ENCODE measurements around the gene ARCN1. TPM values are rescaled to one million over a fixed set of nuclear protein-coding genes. Genes with fewer than 3 reads are reported as not detected.
A peak's percentile ranks its signal among the peaks of the same experiment; 100 is the strongest.

Gene ARCN1
- total RNA-seq, 1 experiment from 2014 or later: 102 TPM

- peak; percentile 86 for DNase-seq (ENCODE audit: low spot score)
Observed at GRCh38 chr11:118621071-118621783, 49.0 kb downstream of the ARCN1 start.

GRCh38 chr11:118621784-118622375 lies 49.7 kb downstream of the ARCN1 start:
- DNase-seq (ENCODE audit: low spot score): no peak

- peak; percentile 85 for DNase-seq (ENCODE audit: low spot score)
Observed at GRCh38 chr11:118622376-118623268, 50.4 kb downstream of the ARCN1 start.

DNA sequence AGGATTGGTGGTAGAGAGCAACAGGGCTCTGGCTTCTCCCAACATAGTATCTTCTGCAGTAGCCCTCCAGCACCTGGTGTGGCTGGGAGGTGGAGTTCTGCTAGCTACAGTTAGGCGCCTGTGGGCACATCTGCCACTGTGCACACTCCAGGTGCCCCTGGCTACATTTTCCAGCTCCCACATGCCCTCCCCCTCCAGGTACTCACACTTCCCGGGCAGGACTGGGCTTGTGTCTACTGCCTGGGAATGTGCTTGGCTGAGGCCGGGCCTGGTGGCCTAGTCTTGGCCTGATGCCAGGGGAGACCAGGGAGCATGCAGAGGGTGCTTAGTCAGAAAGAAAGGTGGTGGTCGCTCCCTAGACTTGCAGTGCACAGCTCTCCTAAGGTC lies 51.1 kb downstream of the ARCN1 start:
- no peak for DNase-seq (ENCODE audit: low spot score)

- DNase-seq (ENCODE audit: low spot score): no peak
Observed at GRCh38 chr11:118625036-118625690, 53.0 kb downstream of the ARCN1 start.

DNA sequence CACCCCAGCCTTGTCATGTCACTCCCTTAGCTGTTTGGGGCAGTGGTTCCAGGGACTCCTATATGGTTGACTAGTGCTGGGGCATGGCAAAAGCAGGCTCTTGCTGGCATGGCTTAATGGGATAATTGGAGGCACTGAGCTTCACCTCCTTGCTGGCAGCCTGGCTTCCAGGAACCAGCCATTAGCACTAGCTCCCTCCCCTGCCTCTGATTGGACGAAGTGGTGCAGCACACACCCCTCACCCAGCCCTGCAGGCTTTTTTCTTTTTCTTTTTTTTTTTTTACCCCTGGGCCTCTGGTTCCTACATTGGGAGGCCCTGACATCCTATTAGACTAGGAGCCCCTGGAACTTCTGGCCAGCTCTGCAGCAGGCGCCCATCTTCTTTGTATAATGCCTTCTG lies 53.8 kb downstream of the ARCN1 start:
- DNase-seq (ENCODE audit: low spot score): no peak

GRCh38 chr11:118627566-118627965 lies 55.4 kb downstream of the ARCN1 start:
- DNase-seq (ENCODE audit: low spot score): no peak

DNA sequence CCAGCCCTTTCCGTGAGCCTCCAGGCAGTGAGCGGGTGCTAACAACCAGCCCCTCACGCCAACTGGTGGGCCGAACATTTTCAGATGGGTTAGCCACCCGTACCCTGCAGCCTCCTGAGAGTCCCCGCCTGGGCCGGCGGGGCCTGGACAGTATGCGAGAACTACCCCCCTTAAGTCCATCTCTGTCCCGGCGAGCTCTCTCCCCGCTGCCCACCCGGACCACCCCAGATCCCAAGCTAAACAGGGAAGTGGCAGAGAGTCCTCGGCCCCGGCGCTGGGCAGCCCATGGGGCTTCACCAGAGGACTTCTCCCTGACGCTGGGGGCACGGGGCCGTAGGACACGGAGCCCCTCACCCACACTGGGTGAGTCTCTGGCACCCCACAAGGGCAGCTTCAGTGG lies 55.8 kb downstream of the ARCN1 start:
- no peak for DNase-seq (ENCODE audit: low spot score)

DNA sequence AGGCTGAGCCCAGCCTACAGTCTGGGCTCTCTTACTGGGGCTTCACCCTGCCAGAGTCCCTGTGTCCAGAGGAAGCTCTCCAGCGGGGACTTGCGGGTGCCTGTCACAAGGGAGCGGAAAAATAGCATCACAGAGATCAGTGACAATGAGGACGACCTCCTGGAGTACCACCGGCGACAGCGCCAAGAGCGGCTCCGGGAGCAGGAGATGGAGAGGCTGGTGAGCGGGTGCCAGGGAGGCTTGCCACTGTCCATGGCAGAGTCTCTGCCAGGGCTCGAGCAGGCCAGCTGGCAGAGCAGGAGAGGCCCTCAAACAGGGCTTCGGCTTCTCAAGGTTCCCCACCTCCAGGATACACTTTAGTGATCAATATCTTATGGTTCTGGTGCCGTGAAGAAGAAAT lies 56.2 kb downstream of the ARCN1 start:
- no peak for DNase-seq (ENCODE audit: low spot score)

DNA sequence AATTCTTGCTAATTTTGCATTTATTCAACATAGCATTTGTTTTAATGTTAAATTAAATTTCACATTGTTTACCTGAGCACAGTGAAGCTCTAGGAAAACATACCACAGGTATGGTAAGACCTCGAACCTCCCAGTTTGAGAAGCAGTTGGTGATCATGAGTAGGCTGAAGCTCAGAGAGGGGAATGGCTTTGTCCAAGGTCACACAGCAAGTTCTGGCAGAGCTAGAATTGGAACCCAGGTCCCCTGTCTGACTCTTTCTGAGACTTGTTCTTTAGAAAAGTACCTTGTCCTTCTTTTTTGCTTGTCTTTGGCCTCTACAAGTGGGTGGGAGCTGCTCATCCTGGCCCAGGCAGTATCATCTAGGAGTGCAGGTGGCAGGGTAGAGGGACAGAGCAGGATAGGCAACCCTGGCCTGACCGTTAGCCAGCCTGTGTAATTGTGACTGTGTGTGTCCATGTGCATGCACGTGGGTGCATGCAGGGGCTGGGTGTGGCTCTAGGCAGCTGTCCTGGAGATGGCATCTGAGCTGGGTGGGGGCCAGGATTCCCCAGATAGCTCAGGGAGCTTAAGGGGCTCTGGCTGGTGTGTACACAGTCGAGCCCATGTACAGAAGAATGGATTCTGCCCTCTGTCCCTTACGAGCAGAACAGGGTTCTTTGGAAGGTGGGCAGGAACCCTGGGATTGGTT lies 56.8 kb downstream of the ARCN1 start:
- no peak for DNase-seq (ENCODE audit: low spot score)

GRCh38 chr11:118629761-118630661 lies 57.8 kb downstream of the ARCN1 start:
- DNase-seq (ENCODE audit: low spot score): no peak

DNA sequence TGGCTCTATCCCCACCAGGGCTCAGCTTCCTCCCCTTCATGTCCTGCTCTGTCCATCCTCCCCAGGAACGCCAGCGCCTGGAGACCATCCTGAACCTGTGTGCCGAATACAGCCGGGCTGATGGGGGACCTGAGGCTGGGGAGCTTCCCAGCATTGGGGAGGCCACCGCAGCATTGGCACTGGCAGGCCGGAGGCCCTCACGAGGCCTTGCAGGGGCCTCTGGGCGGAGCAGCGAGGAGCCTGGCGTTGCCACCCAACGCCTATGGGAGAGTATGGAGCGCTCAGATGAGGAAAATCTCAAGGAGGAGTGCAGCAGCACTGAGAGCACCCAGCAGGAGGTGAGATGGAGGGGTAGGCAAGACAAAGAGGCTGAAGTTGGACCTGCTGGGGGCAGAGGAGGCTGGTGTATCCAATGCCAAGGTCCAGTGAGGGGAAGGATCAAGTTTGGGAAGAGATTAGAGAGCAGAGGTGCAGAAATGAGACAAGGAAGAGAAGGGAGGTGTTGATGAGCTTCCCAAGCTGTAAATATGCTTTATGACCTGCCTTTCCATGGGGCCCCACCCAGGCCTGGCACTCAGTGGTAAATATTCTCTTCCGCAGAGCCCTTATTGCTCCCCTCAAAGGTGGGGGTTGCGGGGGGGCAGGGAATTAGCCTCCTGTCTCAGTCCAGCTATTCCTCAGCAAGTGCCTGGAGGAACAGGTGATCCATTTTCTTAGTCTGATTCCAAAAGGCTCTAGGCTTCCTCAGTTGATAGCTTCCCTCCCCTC lies 59.1 kb downstream of the ARCN1 start:
- DNase-seq (ENCODE audit: low spot score): no peak

DNA sequence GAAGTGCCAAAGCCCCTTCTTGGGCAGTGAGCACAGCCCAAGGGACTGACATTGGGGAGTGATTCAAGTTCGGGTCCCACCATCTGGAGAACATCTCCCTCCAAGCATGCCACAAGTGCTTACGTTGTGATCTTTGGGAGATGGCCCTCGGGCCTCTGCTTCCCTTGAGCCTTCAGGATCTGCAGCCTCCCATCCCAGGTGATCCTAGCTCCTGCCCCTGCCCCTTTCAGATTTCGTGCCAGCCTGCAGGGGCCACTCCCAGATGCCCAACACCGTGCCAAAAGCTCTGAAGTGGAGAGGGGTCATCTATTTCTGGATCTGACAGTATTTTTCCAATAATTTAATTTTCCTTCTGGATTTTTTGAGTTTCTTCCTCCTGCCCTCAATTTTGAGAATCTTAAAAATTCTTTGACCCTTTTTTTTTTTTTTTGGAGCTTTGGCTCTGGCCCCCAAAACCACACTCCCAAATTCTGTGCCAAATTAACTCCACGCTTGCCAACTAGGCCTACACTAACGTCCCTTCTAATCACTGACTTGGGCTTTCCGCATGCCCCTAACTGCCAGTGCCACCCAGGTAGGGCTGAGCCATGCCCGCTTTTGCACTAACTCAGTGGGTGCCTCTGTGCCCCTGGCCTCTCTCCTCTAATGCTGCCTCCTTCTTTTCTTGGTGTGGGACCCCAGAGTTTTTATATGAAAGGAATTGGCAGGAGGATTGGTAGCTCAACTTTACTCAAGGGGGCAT lies 60.5 kb downstream of the ARCN1 start:
- no peak for DNase-seq (ENCODE audit: low spot score)

- DNase-seq (ENCODE audit: low spot score): no peak
Observed at GRCh38 chr11:118633319-118633690, 61.1 kb downstream of the ARCN1 start.

GRCh38 chr11:118633979-118634378 lies 61.8 kb downstream of the ARCN1 start:
- DNase-seq (ENCODE audit: low spot score): no peak

DNA sequence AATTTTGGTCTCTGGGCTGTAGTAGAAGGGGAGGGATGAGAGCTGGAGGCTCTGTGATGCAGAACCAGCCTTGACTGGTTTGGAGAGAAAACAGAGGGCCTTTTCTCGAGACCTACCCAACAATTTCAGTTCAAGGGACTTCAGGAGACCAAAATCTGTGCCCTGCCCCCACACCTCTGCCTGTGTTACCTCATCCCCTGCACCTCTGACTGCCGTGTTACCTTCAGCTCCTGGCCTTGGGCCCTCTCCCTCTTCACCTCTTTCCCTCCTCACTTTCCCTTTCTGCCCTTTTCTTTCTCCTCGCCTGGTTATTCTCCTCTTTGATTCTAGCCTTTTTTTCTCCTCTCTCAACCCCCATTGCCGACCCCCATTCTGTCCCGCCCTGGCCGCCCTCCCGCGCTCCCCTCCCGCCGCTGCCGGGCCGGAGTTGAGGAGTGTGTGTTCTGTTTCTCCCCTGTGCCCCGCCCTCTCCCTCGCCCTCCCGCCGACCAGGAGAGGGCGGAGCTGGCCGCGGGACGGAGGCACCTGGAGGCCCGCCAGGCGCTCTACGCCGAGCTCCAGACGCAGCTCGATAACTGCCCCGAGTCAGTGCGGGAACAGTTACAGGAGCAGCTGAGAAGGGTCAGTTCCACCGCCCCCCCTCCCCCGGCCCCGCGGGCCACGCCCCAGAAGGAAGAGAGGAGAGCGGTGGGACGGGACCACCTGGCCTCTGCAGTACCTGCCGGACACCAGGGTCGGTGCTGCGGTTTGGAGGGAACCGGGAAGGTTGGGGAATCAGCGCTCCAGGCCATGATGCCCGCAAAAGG lies 62.4 kb downstream of the ARCN1 start:
- DNase-seq (ENCODE audit: low spot score): no peak

- DNase-seq (ENCODE audit: low spot score): no peak
Observed at GRCh38 chr11:118635237-118635591, 63.0 kb downstream of the ARCN1 start.

DNA sequence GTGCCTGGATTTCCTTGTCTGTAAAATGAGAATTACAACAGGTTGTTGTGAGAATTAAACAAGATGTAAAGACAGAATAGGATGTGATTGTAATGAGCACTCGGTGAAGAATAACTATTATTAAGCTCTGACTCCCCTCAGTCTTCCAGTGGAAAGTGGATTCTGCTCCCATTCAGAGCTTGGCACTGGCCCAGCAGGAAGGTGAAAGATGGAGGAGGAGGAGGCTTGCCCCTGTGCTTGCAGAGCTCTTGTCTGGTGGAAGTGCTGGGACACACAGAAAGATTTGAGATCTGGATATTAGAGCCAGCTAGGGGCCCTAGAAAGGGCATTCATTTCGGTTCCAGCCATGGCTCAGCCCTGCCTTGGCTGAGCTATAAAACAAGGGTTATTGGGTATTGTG lies 63.4 kb downstream of the ARCN1 start:
- no peak for DNase-seq (ENCODE audit: low spot score)

Data from A172 (cell line).